GM12864 (cell line): ENCODE data around the gene SMYD2.

Source experiments
- DNase-seq: peaks from one replicate; pipeline ENCODE4 v3.0.0-alpha.2; 2011; ENCODE audit warnings: low read depth
- H3K4me3 ChIP-seq: 2 replicates; pipeline ENCODE4 v1.5.1; 2011; ENCODE audit warnings: mild to moderate bottlenecking, low read depth, low read length, control low read depth
- CTCF ChIP-seq: IDR thresholded peaks from 2 replicates; pipeline ENCODE4 v1.5.1; 2011; ENCODE audit warnings: low read depth, mild to moderate bottlenecking, moderate library complexity, low read length, control low read depth, inconsistent platforms; ENCODE audit errors: missing control alignments

SMYD2 gene

DNA sequence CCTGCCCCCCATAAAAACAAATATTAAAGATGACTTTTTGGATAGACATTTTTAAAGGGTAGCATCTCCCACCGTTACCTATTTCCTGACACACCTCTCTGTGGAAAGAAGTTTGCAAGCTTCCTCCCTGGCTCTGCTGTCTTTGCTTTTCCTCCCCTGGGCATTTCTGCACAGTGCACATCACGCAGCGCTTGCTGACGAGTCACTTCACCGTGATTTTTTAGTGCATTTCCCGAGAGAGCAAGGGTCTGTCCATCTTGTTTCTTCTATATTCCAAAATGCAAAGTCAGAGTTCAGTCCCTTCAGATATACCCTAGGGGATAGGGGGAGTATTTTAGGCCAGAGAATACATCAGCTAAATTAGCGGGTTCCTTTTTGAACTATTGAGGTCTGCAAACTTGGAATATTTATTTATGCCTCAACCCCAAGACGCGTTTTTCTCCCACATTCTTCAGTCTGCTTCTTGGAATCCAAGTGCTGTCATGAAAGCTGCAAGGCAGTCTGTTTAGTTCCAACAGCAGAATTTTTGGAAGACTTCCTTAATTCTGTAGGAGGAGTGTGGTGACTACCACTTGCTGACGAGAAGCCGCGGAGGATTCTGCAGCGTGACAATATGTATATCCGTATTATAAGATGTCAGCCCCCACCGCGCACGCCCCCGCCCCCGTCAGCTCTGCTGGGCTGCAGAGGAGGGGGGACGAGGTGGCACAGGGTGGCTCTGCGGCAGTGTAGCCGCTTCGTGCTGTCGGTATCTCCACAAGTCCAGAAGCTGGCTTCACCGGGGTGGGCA is 22.4 kb downstream of the SMYD2 start:
- no peak overlapping the region for H3K4me3 ChIP-seq
- DNase-seq: no peak
- no peak for TF ChIP-seq CTCF

GRCh38 chr1:214305164-214305751 is 24.3 kb downstream of the SMYD2 start:
- no peak for TF ChIP-seq CTCF
- no peak for DNase-seq
- no peak overlapping the region for H3K4me3 ChIP-seq

DNA sequence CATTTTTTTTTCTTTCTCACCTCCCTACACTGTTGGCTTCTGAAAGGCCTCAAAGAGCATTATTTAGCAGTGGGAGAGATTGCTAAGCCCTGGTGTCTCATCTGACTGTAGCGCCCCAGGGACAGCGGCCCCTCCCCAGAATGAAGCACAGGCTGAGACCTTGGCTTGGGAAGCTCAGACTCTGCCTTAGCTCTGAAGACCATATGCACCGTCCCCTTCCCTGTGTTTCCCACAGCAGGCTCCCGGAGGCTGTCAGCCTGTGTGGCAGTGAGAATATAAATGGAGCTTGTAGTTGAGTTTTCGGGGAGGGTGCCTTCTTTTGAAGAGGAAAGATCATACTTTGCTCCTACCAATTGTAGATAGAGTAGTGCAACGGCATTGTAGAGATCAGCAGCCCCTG is 25.3 kb downstream of the SMYD2 start:
- DNase-seq: no peak
- no peak for TF ChIP-seq CTCF
- no peak overlapping the region for H3K4me3 ChIP-seq

- DNase-seq: no peak
- TF ChIP-seq CTCF: no peak
- H3K4me3 ChIP-seq: no peak overlapping the region
Observed at GRCh38 chr1:214310010-214310409, 29.1 kb downstream of the SMYD2 start.

- TF ChIP-seq CTCF: no peak
- DNase-seq: no peak
- H3K4me3 ChIP-seq: no peak overlapping the region
Observed at GRCh38 chr1:214310777-214311690, 30.1 kb downstream of the SMYD2 start.

- no peak for TF ChIP-seq CTCF
- no peak for DNase-seq
- no peak overlapping the region for H3K4me3 ChIP-seq
Observed at GRCh38 chr1:214312530-214313051, 31.6 kb downstream of the SMYD2 start.
